IMR-90 (cell line): ENCODE measurements around the gene KLF11.

Experiments
- CTCF ChIP-seq: conservative IDR thresholded peaks from 2 replicates; pipeline ENCODE4 v1.5.1; 2012; ENCODE audit warnings: mild to moderate bottlenecking, low read depth, low read length, improper control_type of control experiment
- POLR2A ChIP-seq: IDR thresholded peaks from 2 replicates; pipeline ENCODE4 v1.6.1; 2012; ENCODE audit warnings: mild to moderate bottlenecking, low read depth, low read length
- TF ChIP-seq, protein P1 (sequence below): fragments of 150-350 bp; IDR thresholded peaks from 2 replicates; pipeline ENCODE4 v1.6.1; 2017; ENCODE audit warnings: mild to moderate bottlenecking, antibody characterized with exemption, low read length, low read depth
- TF ChIP-seq, protein P2 (sequence below): fragments of 150-350 bp; IDR thresholded peaks from 2 replicates; pipeline ENCODE4 v1.6.1; 2016; ENCODE audit warnings: low read depth, mild to moderate bottlenecking, low read length, moderate library complexity, borderline replicate concordance

DNA sequence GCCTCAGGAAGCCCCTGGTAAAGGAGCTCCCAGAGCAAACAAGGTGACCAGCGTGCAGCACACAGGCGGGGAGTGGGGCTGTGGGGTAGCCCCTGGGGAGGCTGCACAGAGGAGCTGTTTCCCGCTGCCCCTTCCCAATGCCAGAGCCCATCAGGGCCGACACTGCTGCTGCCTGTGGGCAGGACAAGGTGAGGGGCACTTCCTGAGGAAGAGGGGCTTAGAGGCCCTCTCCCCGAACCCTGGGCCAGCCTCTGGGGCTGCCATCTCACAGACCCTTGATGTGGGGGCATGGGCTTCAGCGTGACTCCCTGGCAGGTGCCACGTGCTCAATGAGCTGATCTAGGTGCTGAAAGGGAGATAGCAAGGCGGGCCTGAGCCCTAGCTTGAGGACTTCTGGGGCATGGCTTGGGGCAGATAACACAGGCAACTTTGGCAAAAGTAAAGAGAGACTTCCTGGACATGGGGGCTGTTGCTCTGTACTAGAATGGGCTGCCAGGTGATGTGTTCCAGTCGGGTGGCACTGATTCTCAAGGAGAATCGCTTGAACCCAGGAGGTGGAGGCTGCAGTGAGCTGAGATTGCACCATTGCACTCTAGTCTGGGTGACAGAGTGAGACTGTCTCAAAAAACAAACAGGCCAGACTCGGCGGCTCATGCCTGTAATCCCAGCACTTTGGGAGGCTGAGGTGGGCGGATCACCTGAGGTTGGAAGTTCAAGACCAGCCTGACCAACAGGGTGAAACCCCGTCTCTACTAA is 9.9 kb upstream of the KLF11 start:
- TF ChIP-seq CTCF (no peak), POLR2A (no peak)
- TF ChIP-seq, protein P1, sequence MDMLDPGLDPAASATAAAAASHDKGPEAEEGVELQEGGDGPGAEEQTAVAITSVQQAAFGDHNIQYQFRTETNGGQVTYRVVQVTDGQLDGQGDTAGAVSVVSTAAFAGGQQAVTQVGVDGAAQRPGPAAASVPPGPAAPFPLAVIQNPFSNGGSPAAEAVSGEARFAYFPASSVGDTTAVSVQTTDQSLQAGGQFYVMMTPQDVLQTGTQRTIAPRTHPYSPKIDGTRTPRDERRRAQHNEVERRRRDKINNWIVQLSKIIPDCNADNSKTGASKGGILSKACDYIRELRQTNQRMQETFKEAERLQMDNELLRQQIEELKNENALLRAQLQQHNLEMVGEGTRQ: no peak
- TF ChIP-seq, protein P2, sequence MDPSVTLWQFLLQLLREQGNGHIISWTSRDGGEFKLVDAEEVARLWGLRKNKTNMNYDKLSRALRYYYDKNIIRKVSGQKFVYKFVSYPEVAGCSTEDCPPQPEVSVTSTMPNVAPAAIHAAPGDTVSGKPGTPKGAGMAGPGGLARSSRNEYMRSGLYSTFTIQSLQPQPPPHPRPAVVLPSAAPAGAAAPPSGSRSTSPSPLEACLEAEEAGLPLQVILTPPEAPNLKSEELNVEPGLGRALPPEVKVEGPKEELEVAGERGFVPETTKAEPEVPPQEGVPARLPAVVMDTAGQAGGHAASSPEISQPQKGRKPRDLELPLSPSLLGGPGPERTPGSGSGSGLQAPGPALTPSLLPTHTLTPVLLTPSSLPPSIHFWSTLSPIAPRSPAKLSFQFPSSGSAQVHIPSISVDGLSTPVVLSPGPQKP: no peak
